Measurements from ENCODE around the gene ZSCAN31. TPM values are rescaled to one million over a fixed set of nuclear protein-coding genes. Genes with fewer than 3 reads are reported as not detected.
"Not testable (repeated sequence)": the region's sequence is repeated elsewhere in the genome, so short reads cannot be mapped to it uniquely, and the experiment has no call there.

The ZSCAN31 gene
- total and polyA plus RNA-seq, 10 donors, result 1.2 to 13.7 (median 3.9) TPM

- H3K27ac ChIP-seq, result peak overlapping the region in 1 of 8 donors; percentile 20
- H3K4me1 ChIP-seq, result peaks cover 0 to 11% (median 2%) of the 10 kb centered on the region in 6 donors
- 62 to 76% (median 68%) methylated on average over 4 of the region's 4 CpGs for WGBS, 5 donors
- no peak for DNase-seq
- H3K4me3 ChIP-seq, result no peak overlapping the region
- intact Hi-C loops (cut with DNase I; ENCODE audit: low total_unique reads), result no loop called here
- H3K9me3 ChIP-seq, result no peaks in the 10 kb centered on the region
- H3K36me3 ChIP-seq, result peaks cover 3 to 47% (median 27%) of the 10 kb centered on the region in 6 donors
- no peaks in the 10 kb centered on the region for H3K27me3 ChIP-seq (replicated peaks in 1 of 7)
- TF ChIP-seq CTCF (IDR thresholded peaks at IDR 0.05 in 8 of 11, conservative IDR thresholded peaks at IDR 0.05 in 3 of 11) (no peak), POLR2A (IDR thresholded peaks at IDR 0.05) (no peak), POLR2AphosphoS5 (IDR thresholded peaks at IDR 0.05) (no peak)
Measured at GRCh38 chr6:28368522-28368921, 32.6 kb upstream of the ZSCAN31 start.

GRCh38 chr6:28365590-28365989 is 29.6 kb upstream of the ZSCAN31 start:
- H3K27ac ChIP-seq; H3K4me3 ChIP-seq; DNase-seq; H3K9me3 ChIP-seq; intact Hi-C loops (cut with DNase I; ENCODE audit: low total_unique reads); H3K27me3 ChIP-seq (replicated peaks in 1 of 7): not testable (repeated sequence)
- WGBS, 5 donors, result 91 to 97% (median 95%) methylated on average over 4 of the region's 4 CpGs
- H3K4me1 ChIP-seq, result peaks cover 0 to 11% (median 2%) of the 10 kb centered on the region in 6 donors
- peaks cover 3 to 72% (median 36%) of the 10 kb centered on the region in 6 donors for H3K36me3 ChIP-seq

GRCh38 chr6:28360961-28361360 is 25.0 kb upstream of the ZSCAN31 start:
- no peak overlapping the region for H3K4me3 ChIP-seq
- H3K27ac ChIP-seq, result no peak overlapping the region
- peaks cover 3 to 66% (median 31%) of the 10 kb centered on the region in 6 donors for H3K36me3 ChIP-seq
- H3K4me1 ChIP-seq, result peaks cover 4 to 17% (median 8%) of the 10 kb centered on the region in 6 donors
- H3K9me3 ChIP-seq, result no peaks in the 10 kb centered on the region
- no peak for TF ChIP-seq POLR2AphosphoS5 (IDR thresholded peaks at IDR 0.05)
- TF ChIP-seq POLR2A (IDR thresholded peaks at IDR 0.05), result no peak
- TF ChIP-seq CTCF (IDR thresholded peaks at IDR 0.05 in 8 of 11, conservative IDR thresholded peaks at IDR 0.05 in 3 of 11), result no peak
- WGBS, 5 donors, result 92 to 99% (median 93%) methylated on average over 2 of the region's 2 CpGs
- H3K27me3 ChIP-seq (replicated peaks in 1 of 7), result no peaks in the 10 kb centered on the region
- intact Hi-C loops (cut with DNase I; ENCODE audit: low total_unique reads), result no loop called here
- DNase-seq, result no peak

GRCh38 chr6:28359562-28359961 is 23.6 kb upstream of the ZSCAN31 start:
- intact Hi-C loops (cut with DNase I; ENCODE audit: low total_unique reads), result loop anchor here (10.0 kb wide), 1 partner anchor 225 kb away; no protein-coding TSS in a partner anchor
- 93 to 100% (median 96%) methylated on average over 13 to 14 of the region's 16 CpGs for WGBS, 5 donors

GRCh38 chr6:28357036-28357435 is 21.1 kb upstream of the ZSCAN31 start:
- H3K4me1 ChIP-seq, result peaks cover 9 to 41% (median 21%) of the 10 kb centered on the region in 6 donors
- intact Hi-C loops (cut with DNase I; ENCODE audit: low total_unique reads), result loop anchor here (10.0 kb wide), 1 partner anchor 222 kb away; no protein-coding TSS in a partner anchor
- WGBS, 5 donors, result 40 to 80% (median 54%) methylated on average over 6 of the region's 6 CpGs
- no peak for DNase-seq
- no peaks in the 10 kb centered on the region for H3K9me3 ChIP-seq
- no peak for TF ChIP-seq POLR2A (IDR thresholded peaks at IDR 0.05)
- TF ChIP-seq CTCF (IDR thresholded peaks at IDR 0.05 in 8 of 11, conservative IDR thresholded peaks at IDR 0.05 in 3 of 11), result no peak
- TF ChIP-seq POLR2AphosphoS5 (IDR thresholded peaks at IDR 0.05), result no peak
- H3K4me3 ChIP-seq, result peak overlapping the region in 1 of 8 donors; percentile 76
- H3K36me3 ChIP-seq, result peaks cover 0 to 27% (median 2%) of the 10 kb centered on the region in 6 donors
- peak overlapping the region in 2 of 8 donors; percentile 87 to 88 for H3K27ac ChIP-seq
- no peaks in the 10 kb centered on the region for H3K27me3 ChIP-seq (replicated peaks in 1 of 7)

More at GRCh38 chr6:28359562-28359961, 23.6 kb upstream of the ZSCAN31 start:
- H3K4me3 ChIP-seq; H3K27me3 ChIP-seq (replicated peaks in 1 of 7); H3K27ac ChIP-seq; H3K9me3 ChIP-seq; DNase-seq: not testable (repeated sequence)
- peaks cover 0 to 52% (median 18%) of the 10 kb centered on the region in 6 donors for H3K36me3 ChIP-seq
- H3K4me1 ChIP-seq, result peaks cover 9 to 30% (median 19%) of the 10 kb centered on the region in 6 donors
